GM12878 (cell line): Measurements from ENCODE around the gene RAB7B. TPM values are rescaled to one million over a fixed set of nuclear protein-coding genes. Genes with fewer than 3 reads are reported as not detected.

Source experiments
- ATAC-seq: fragments of 200-7000 bp; cut with Tn5 transposase; 3 replicates; pipeline ENCODE4 v1.9.1; 2020; ENCODE audit warnings: mild to moderate bottlenecking, moderate library complexity
- BruUV-seq: library from RNA; stranded (reverse); fragments of 400-500 nt; replicated peaks from 2 replicates; lab custom pipeline; 2021; lab: Mats Ljungman, UMichigan
- CTCF ChIA-PET: fragments of 300-600 bp; sonication (Branson Sonifier 250); formaldehyde crosslinking; extraction: SDS; loops from one replicate; lab custom pipeline; 2021; ENCODE audit warnings: inconsistent platforms; lab: Yijun Ruan, JAX
- POLR2A ChIA-PET: fragments of 350-600 bp; formaldehyde crosslinking; extraction: SDS; loops from one replicate; lab custom pipeline; 2021; ENCODE audit warnings: inconsistent platforms; lab: Charles Lee
- RAD21 ChIA-PET: fragments of 300-600 bp; sonication (Branson Sonifier 250); formaldehyde crosslinking; loops from one replicate; lab custom pipeline; 2023; ENCODE audit warnings: antibody characterized with exemption; ENCODE audit not compliant: unreplicated experiment; lab: Charles Lee
- SMC1A ChIA-PET: fragments of 300-600 bp; sonication (Branson Sonifier 250); formaldehyde crosslinking; loops from one replicate; lab custom pipeline; 2023; ENCODE audit not compliant: unreplicated experiment, uncharacterized antibody; lab: Charles Lee
- DNase-seq: peaks from one replicate; pipeline ENCODE4 v3.0.0-alpha.2; 2011; ENCODE audit warnings: low read depth, low spot score
- FAIRE-seq: peaks from 3 replicates; lab custom pipeline; 2011; peaks lifted over from hg19 to GRCh38; lab: Jason Lieb, UNC
- H2AFZ ChIP-seq: 2 replicates; pipeline ENCODE4 v1.6.0; 2011; ENCODE audit warnings: low read depth, low read length, control low read depth; ENCODE audit not compliant: control insufficient read depth
- H3K27ac ChIP-seq: 2 replicates; pipeline ENCODE4 v1.5.1; 2011; ENCODE audit warnings: control low read depth; ENCODE audit not compliant: control insufficient read depth, insufficient read depth
- H3K27me3 ChIP-seq, 2 experiments: replicated peaks in 1 of 2; 2 replicates each; pipeline versions ENCODE4 v1.6.0 to v1.6.1; 2011; ENCODE audit warnings: low read length in 1 of 2; ENCODE audit not compliant: control insufficient read depth in 2 of 2, insufficient read depth in 2 of 2
- H3K36me3 ChIP-seq, 2 experiments: 2 replicates each; pipeline ENCODE4 v1.5.1; 2011; ENCODE audit warnings: low read length in 1 of 2; ENCODE audit not compliant: control insufficient read depth in 2 of 2, insufficient read depth in 2 of 2
- H3K4me1 ChIP-seq: 2 replicates; pipeline ENCODE4 v1.6.1; 2011; ENCODE audit warnings: mild to moderate bottlenecking, low read length, moderate library complexity, mixed read lengths; ENCODE audit not compliant: control insufficient read depth, insufficient read depth
- H3K4me2 ChIP-seq: 2 replicates; pipeline ENCODE4 v1.6.0; 2011; ENCODE audit warnings: control low read depth; ENCODE audit not compliant: control insufficient read depth, insufficient read depth
- H3K4me3 ChIP-seq: fragments of 200-600 bp; sonication (generic); 2 replicates; pipeline ENCODE4 v1.5.1; 2016
- H3K79me2 ChIP-seq: 2 replicates; pipeline ENCODE4 v1.6.0; 2011; ENCODE audit warnings: low read length; ENCODE audit not compliant: control insufficient read depth, insufficient read depth
- H3K9ac ChIP-seq: 2 replicates; pipeline ENCODE4 v1.8.0; 2011; ENCODE audit warnings: low read length, control low read depth, mixed read lengths; ENCODE audit not compliant: control insufficient read depth, insufficient read depth
- H3K9me3 ChIP-seq: replicated peaks from 3 replicates; pipeline ENCODE4 v1.5.1; 2011; ENCODE audit warnings: mild to moderate bottlenecking, low read length; ENCODE audit not compliant: control insufficient read depth, insufficient read depth
- H4K20me1 ChIP-seq: 2 replicates; pipeline ENCODE4 v1.6.0; 2011; ENCODE audit not compliant: control insufficient read depth, insufficient read depth
- BRCA1 ChIP-seq: IDR thresholded peaks from 2 replicates; pipeline ENCODE4 v1.6.1; 2011; ENCODE audit warnings: low read depth, low read length, improper control_type of control experiment
- EGR1 ChIP-seq, 2 experiments: IDR thresholded peaks; 1 replicate in 1 of 2; 2 replicates in 1 of 2; pipeline ENCODE4 v1.6.1; 2011 to 2012; ENCODE audit warnings: low read depth in 2 of 2, low read length in 2 of 2, borderline replicate concordance in 1 of 2, mild to moderate bottlenecking in 1 of 2, moderate library complexity in 1 of 2
- EP300 ChIP-seq, 2 experiments: fragments of 150-350 bp in 1 of 2; IDR thresholded peaks; 2 replicates each; pipeline ENCODE4 v1.6.1; 2011 to 2012; ENCODE audit warnings: low read depth in 2 of 2, low read length in 2 of 2, borderline replicate concordance in 1 of 2, improper control_type of control experiment in 1 of 2, inconsistent platforms in 1 of 2; ENCODE audit not compliant: control insufficient read depth in 1 of 2
- EZH2 ChIP-seq: IDR thresholded peaks from 2 replicates; pipeline ENCODE4 v1.6.1; 2012; ENCODE audit warnings: low read depth, mild to moderate bottlenecking, control low read depth, inconsistent platforms, low read length, borderline replicate concordance; ENCODE audit not compliant: control insufficient read depth
- HDGF ChIP-seq: fragments of 450-650 bp; IDR thresholded peaks from 2 replicates; pipeline ENCODE4 v1.6.1; 2016; ENCODE audit warnings: antibody characterized with exemption
- MEF2B ChIP-seq: fragments of 450-650 bp; IDR thresholded peaks from 2 replicates; pipeline ENCODE4 v1.6.1; 2018; ENCODE audit warnings: mild to moderate bottlenecking, moderate library complexity; ENCODE audit not compliant: partially characterized antibody, poor library complexity, severe bottlenecking
- NFXL1 ChIP-seq: fragments of 450-650 bp; IDR thresholded peaks from 2 replicates; pipeline ENCODE4 v1.6.1; 2017; ENCODE audit warnings: antibody characterized with exemption, mild to moderate bottlenecking, borderline replicate concordance
- NFYB ChIP-seq: IDR thresholded peaks from 2 replicates; pipeline ENCODE4 v1.6.1; 2011; ENCODE audit warnings: low read depth, mild to moderate bottlenecking, low read length, improper control_type of control experiment, moderate library complexity; ENCODE audit not compliant: insufficient read depth
- PAX5 ChIP-seq: IDR thresholded peaks from 2 replicates; pipeline ENCODE4 v1.6.1; 2011; ENCODE audit warnings: low read depth, low read length, borderline replicate concordance
- SIX5 ChIP-seq: IDR thresholded peaks from 2 replicates; pipeline ENCODE4 v1.6.1; 2011; ENCODE audit warnings: mild to moderate bottlenecking, low read depth, low read length, moderate library complexity; ENCODE audit not compliant: severe bottlenecking
- WGBS: methylation state at CpG from one replicate; pipeline ENCODE4 v1.1.6; 2016; ENCODE audit warnings: low lambda C conversion rate; ENCODE audit not compliant: insufficient replicate concordance, insufficient coverage; ENCODE audit errors: missing lambda C conversion rate; 5-methylcytosine and 5-hydroxymethylcytosine counted together
- in situ Hi-C: fragments of 300-500 bp; cut with MboI; formaldehyde crosslinking; loops from 9 replicates; pipeline ENCODE4 v1.14.3; 2018; ENCODE audit warnings: mixed read lengths
- intact Hi-C: fragments of 100-400 bp; cut with micrococcal nuclease; formaldehyde crosslinking; loops from one replicate; pipeline ENCODE4 v1.14.2; 2022; ENCODE audit not compliant: unreplicated experiment
- polyA plus RNA-seq, 11 experiments: library from polyadenylated mRNA; depleted of rRNA in 4 of 11; unstranded in 6 of 11; stranded (reverse) in 5 of 11; fragments of >200 nt; fragmentation: Nextera tagmentation in 4 of 11; fragmentation: Illumina TruSeq in 1 of 11; extraction: Ambion mirVana in 4 of 11; extraction: Trizol in 1 of 11; gene quantifications; 1 replicate in 1 of 11; 2 replicates in 10 of 11; pipeline versions ENCODE4 v1.2.1 to v1.2.3, GENCODE V29; 2011 to 2016; ENCODE audit warnings: inconsistent platforms in 2 of 11, missing spikeins in 2 of 11, low read depth in 1 of 11
- total RNA-seq, 4 experiments: library from RNA; depleted of rRNA in 3 of 4; stranded (reverse); fragments of >200 nt in 3 of 4; fragmentation: Illumina TruSeq in 1 of 4; extraction: Trizol in 1 of 4; gene quantifications; 2 replicates each; pipeline versions ENCODE4 v1.2.1 to v1.2.3, GENCODE V29; 2013 to 2021
- TF ChIP-seq, protein P1 (sequence below): fragments of 450-650 bp; IDR thresholded peaks from 2 replicates; pipeline ENCODE4 v1.6.1; 2017; ENCODE audit warnings: borderline replicate concordance

RAB7B gene
- total and polyA plus RNA-seq, 10 of the 15 experiments (the other 5 are each of a cell fraction or from before 2014, with no cell fraction given), result 0.09 TPM; not detected in 9

DNA sequence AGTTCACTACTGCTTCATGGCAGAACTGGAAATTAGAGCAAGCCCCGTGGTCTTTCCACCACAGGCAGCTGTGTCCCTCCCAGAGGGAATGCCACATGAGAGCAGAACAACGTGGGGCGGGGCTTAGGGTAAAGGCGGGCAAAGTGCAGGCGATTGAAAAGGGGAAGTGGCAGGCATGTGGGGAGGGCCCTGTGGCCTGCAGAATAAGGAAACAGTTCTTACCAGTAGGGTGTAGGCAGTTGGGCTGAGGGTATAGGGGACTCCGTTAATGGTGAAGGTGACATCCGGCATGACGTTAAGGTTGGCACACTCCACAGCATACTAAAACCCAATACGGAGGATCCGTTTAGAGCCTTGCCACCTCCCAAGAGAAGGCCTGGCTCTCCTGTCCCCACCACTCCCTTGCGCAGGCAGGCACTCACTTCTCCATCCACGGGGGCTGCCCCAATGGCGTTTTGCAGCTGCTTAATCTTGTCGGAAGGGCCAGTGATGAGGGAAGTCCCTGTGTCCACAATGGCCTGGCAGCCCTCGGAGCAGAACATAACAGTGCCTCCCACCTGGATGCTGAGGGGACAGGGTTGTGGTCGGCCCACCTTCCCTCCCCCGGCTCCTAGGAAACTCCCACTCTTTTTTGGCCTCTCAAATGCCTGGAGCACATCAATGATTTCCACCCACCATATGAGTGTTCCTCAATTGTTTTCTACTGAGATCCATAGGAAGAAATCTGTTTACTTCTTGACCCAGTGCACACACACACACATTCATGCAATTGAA lies 9.1 kb upstream of the RAB7B start (continued):
- TF ChIP-seq NFXL1 (no peak), HDGF (peak; percentile 94), EGR1 (IDR thresholded peaks at IDR 0.05; ENCODE audit: borderline replicate concordance in 1 of 2, low read depth in 2 of 2, low read length in 2 of 2) (no peak), SIX5 (no peak), EP300 (IDR thresholded peaks at IDR 0.05; ENCODE audit: borderline replicate concordance in 1 of 2, control insufficient read depth in 1 of 2, low read depth in 2 of 2, low read length in 2 of 2) (peak in 1 of 2 experiments; percentile 69; a peak in 2 of 4 replicates), NFYB (no peak), MEF2B (peak; percentile 71)

DNA sequence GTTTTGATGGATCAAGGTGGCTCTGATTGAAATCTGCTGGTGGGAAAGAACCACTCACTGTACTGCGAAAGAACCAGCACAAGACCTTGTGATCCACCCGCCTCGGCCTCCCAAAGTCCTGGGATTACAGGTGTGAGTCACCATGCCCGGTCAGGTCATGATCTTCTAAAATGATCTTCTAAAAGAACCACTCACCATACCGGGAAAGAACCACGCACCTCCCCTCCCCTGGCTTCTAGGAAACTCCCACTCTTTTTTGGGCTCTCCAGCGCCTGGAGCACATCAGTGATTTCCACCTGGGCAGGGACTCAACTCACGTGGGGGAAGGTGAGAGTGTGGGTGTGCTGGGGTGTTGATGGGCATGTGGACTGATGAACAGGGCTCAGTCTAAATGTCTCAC lies 7.9 kb upstream of the RAB7B start:
- no TSS peak for BruUV-seq
- Histone ChIP-seq H3K9me3 (no peaks in the 10 kb centered on the region), H3K36me3 (no peaks in the 10 kb centered on the region), H2AFZ (no peak overlapping the region), H3K4me2 (no peak overlapping the region), H3K27me3 (no peaks in the 10 kb centered on the region), H3K4me1 (peaks cover 17% of the 10 kb centered on the region), H3K9ac (no peak overlapping the region), H3K4me3 (no peak overlapping the region), H3K27ac (no peak overlapping the region), H4K20me1 (no peaks in the 10 kb centered on the region), H3K79me2 (no peaks in the 10 kb centered on the region)
- no peak for TF ChIP-seq BRCA1
- no peak for TF ChIP-seq PAX5
- TF ChIP-seq, protein P1, sequence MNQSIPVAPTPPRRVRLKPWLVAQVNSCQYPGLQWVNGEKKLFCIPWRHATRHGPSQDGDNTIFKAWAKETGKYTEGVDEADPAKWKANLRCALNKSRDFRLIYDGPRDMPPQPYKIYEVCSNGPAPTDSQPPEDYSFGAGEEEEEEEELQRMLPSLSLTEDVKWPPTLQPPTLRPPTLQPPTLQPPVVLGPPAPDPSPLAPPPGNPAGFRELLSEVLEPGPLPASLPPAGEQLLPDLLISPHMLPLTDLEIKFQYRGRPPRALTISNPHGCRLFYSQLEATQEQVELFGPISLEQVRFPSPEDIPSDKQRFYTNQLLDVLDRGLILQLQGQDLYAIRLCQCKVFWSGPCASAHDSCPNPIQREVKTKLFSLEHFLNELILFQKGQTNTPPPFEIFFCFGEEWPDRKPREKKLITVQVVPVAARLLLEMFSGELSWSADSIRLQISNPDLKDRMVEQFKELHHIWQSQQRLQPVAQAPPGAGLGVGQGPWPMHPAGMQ, result no peak
- TF ChIP-seq EZH2, result no peak
- ATAC-seq (no peak), FAIRE-seq (no peak), DNase-seq (no peak)
- RAD21 ChIA-PET, result interaction anchor here (1.0 kb wide), 1 partner anchor 27 kb away, joined by 3 read pairs; no protein-coding TSS in a partner anchor
- SMC1A ChIA-PET, result interaction anchor here (1.0 to 1.6 kb wide), 5 partner anchors 20 to 353 kb away, joined by 3 to 8 read pairs (median 3); no protein-coding TSS in a partner anchor
- WGBS, result 62% methylated on average over 8 of the region's 8 CpGs
- intact Hi-C loops (no loop called here), in situ Hi-C loops (no loop called here)
- CTCF ChIA-PET, result interaction anchor here (1.1 to 2.2 kb wide), 4 partner anchors 19 to 95 kb away, joined by 3 to 10 read pairs (median 4); no protein-coding TSS in a partner anchor
- POLR2A ChIA-PET, result interaction anchor here (0.6 to 0.8 kb wide), 2 partner anchors 20 to 26 kb away, joined by 3 read pairs; no protein-coding TSS in a partner anchor
